Astrocyte (in vitro differentiated cells and primary cell): Measurements from ENCODE around the gene RALGPS1.

ENCODE experiments used
- EZH2 ChIP-seq: IDR thresholded peaks from 2 replicates; pipeline ENCODE4 v1.6.1; 2012; ENCODE audit warnings: mild to moderate bottlenecking, low read length, inconsistent platforms; ENCODE audit not compliant: insufficient read depth
- TF ChIP-seq, protein P1 (sequence below): IDR thresholded peaks from 2 replicates; pipeline ENCODE4 v1.5.1; 2011; ENCODE audit warnings: low read depth, mild to moderate bottlenecking, inconsistent platforms, low read length, moderate library complexity; ENCODE audit not compliant: insufficient read depth

DNA sequence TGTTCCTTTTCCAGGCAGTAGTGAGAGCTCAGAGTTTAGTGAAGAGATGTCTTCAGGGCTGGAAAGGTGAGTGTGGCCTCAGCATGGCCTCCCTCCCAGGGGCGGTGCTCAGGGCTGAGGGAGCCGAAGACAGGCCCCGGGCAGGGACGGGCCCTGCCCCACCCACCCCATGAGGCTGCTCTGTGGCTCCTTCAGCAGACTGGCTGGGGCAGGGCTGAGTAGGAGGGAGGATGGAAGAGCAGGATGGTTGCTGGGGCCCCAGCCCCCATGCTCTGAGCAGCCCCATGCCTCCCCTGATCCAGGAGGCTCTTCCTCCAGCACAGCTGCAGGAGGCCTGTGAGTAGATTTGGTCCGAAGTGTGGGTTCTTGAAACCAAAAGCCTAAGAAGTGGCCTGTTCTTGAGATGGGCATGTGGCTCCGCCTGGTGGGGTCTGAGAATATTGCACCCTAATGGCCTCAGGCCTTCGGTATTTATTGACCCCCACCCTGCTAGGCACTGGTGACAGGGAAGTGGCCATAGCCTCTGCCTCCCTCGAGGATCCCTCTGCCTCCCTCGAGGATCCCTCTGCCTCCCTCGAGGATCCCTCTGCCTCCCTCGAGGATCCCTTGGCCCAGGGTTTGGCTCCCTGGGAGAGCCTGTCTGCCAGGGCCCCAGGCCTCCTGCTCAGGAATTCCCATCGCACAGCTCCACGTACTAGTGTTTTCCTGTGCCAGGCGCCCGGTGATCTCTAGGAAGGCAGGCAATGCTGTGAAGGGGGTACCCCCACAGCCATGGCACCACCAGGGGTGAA, 284.6 kb downstream of the RALGPS1 start:
- TF ChIP-seq, protein P1, sequence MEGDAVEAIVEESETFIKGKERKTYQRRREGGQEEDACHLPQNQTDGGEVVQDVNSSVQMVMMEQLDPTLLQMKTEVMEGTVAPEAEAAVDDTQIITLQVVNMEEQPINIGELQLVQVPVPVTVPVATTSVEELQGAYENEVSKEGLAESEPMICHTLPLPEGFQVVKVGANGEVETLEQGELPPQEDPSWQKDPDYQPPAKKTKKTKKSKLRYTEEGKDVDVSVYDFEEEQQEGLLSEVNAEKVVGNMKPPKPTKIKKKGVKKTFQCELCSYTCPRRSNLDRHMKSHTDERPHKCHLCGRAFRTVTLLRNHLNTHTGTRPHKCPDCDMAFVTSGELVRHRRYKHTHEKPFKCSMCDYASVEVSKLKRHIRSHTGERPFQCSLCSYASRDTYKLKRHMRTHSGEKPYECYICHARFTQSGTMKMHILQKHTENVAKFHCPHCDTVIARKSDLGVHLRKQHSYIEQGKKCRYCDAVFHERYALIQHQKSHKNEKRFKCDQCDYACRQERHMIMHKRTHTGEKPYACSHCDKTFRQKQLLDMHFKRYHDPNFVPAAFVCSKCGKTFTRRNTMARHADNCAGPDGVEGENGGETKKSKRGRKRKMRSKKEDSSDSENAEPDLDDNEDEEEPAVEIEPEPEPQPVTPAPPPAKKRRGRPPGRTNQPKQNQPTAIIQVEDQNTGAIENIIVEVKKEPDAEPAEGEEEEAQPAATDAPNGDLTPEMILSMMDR: peak; percentile 87
- no peak for TF ChIP-seq EZH2
